H9 (cell line): Measurements from ENCODE around the gene NADK. TPM values are rescaled to one million over a fixed set of nuclear protein-coding genes. Genes with fewer than 3 reads are reported as not detected.
A peak's percentile ranks its signal among the peaks of the same experiment; 100 is the strongest.

Source experiments
- DNase-seq: peaks from one replicate; pipeline ENCODE4 v3.0.0-alpha.2; 2017
- H2AFZ ChIP-seq: one replicate; pipeline ENCODE4 v1.6.1; 2013; ENCODE audit warnings: mild to moderate bottlenecking, low read length, control low read depth, moderate library complexity
- H2AK5ac ChIP-seq: 2 replicates; pipeline ENCODE4 v1.6.1; 2013; ENCODE audit warnings: low read length, control low read depth, mixed read lengths; ENCODE audit not compliant: insufficient read length
- H2BK120ac ChIP-seq: one replicate; pipeline ENCODE4 v1.6.1; 2013; ENCODE audit warnings: low read depth, mild to moderate bottlenecking, low read length, control low read depth, inconsistent platforms; ENCODE audit not compliant: poor library complexity, severe bottlenecking
- H2BK12ac ChIP-seq: 2 replicates; pipeline ENCODE4 v1.6.1; 2013; ENCODE audit warnings: low read length, control low read depth, mixed read lengths, low read depth; ENCODE audit not compliant: insufficient read length
- H2BK15ac ChIP-seq: 2 replicates; pipeline ENCODE4 v1.6.1; 2013; ENCODE audit warnings: low read depth, low read length, control low read depth
- H2BK20ac ChIP-seq: one replicate; pipeline ENCODE4 v1.6.1; 2013; ENCODE audit warnings: low read depth, mild to moderate bottlenecking, low read length, control low read depth, inconsistent platforms; ENCODE audit not compliant: poor library complexity, severe bottlenecking
- H2BK5ac ChIP-seq: 2 replicates; pipeline ENCODE4 v1.6.1; 2013; ENCODE audit warnings: low read length, control low read depth, mixed read lengths; ENCODE audit not compliant: insufficient read length
- H3K14ac ChIP-seq: 2 replicates; pipeline ENCODE4 v1.6.1; 2013; ENCODE audit warnings: low read length, control low read depth; ENCODE audit not compliant: insufficient read depth
- H3K18ac ChIP-seq: 2 replicates; pipeline ENCODE4 v1.6.1; 2013; ENCODE audit warnings: low read depth, mild to moderate bottlenecking, mixed read lengths, low read length, control low read depth; ENCODE audit not compliant: insufficient read length
- H3K23ac ChIP-seq: 2 replicates; pipeline ENCODE4 v1.6.1; 2013; ENCODE audit warnings: low read length, control low read depth, mixed read lengths, low read depth; ENCODE audit not compliant: insufficient read length
- H3K23me2 ChIP-seq: 2 replicates; pipeline ENCODE4 v1.6.1; 2013; ENCODE audit warnings: low read depth, mild to moderate bottlenecking, mixed read lengths, low read length, control low read depth; ENCODE audit not compliant: insufficient read length, poor library complexity, severe bottlenecking
- H3K27ac ChIP-seq: 2 replicates; pipeline ENCODE4 v1.5.1; 2013; ENCODE audit warnings: low read length, control low read depth, mixed read lengths, low read depth; ENCODE audit not compliant: insufficient read length
- H3K27me3 ChIP-seq: 2 replicates; pipeline ENCODE4 v1.6.1; 2013; ENCODE audit warnings: low read length, control low read depth, inconsistent platforms; ENCODE audit not compliant: insufficient read depth
- H3K4ac ChIP-seq: 2 replicates; pipeline ENCODE4 v1.6.1; 2013; ENCODE audit warnings: low read depth, mild to moderate bottlenecking, control low read depth, inconsistent platforms, low read length, moderate library complexity
- H3K4me1 ChIP-seq: 2 replicates; pipeline ENCODE4 v1.6.1; 2013; ENCODE audit warnings: low read length, control low read depth, inconsistent platforms; ENCODE audit not compliant: insufficient read depth
- H3K4me2 ChIP-seq: 2 replicates; pipeline ENCODE4 v1.6.1; 2013; ENCODE audit warnings: low read length, control low read depth, mixed read lengths; ENCODE audit not compliant: insufficient read length, insufficient read depth
- H3K56ac ChIP-seq: 2 replicates; pipeline ENCODE4 v1.6.1; 2013; ENCODE audit warnings: low read depth, mild to moderate bottlenecking, mixed read lengths, low read length, control low read depth; ENCODE audit not compliant: insufficient read length
- H3K79me1 ChIP-seq: 2 replicates; pipeline ENCODE4 v1.6.1; 2013; ENCODE audit warnings: low read depth, mild to moderate bottlenecking, moderate library complexity, low read length, control low read depth, inconsistent platforms; ENCODE audit not compliant: insufficient read depth, poor library complexity, severe bottlenecking
- H3K79me2 ChIP-seq: 2 replicates; pipeline ENCODE4 v1.6.1; 2013; ENCODE audit warnings: low read length, control low read depth, inconsistent platforms; ENCODE audit not compliant: insufficient read depth
- H3K9ac ChIP-seq: 2 replicates; pipeline ENCODE4 v1.6.1; 2013; ENCODE audit warnings: low read length, control low read depth, mixed read lengths; ENCODE audit not compliant: insufficient read length; ENCODE audit errors: extremely low read depth
- H3K9me3 ChIP-seq: one replicate; pipeline ENCODE4 v1.6.1; 2013; ENCODE audit warnings: low read depth, low read length, inconsistent platforms; ENCODE audit not compliant: control insufficient read depth
- H3T11ph ChIP-seq: one replicate; pipeline ENCODE4 v1.6.1; 2013; ENCODE audit warnings: mild to moderate bottlenecking, low read length, control low read depth, inconsistent platforms
- H4K20me1 ChIP-seq: one replicate; pipeline ENCODE4 v1.6.1; 2013; ENCODE audit not compliant: control insufficient read depth, insufficient read length, insufficient read depth
- H4K5ac ChIP-seq: 2 replicates; pipeline ENCODE4 v1.6.1; 2013; ENCODE audit warnings: low read depth, mild to moderate bottlenecking, mixed read lengths, low read length, control low read depth; ENCODE audit not compliant: insufficient read length
- H4K8ac ChIP-seq: replicated peaks from 2 replicates; pipeline ENCODE4 v1.6.1; 2013; ENCODE audit warnings: low read length, control low read depth, mixed read lengths, low read depth; ENCODE audit not compliant: insufficient read length
- H4K91ac ChIP-seq: 2 replicates; pipeline ENCODE4 v1.6.1; 2013; ENCODE audit warnings: low read depth, mild to moderate bottlenecking, moderate library complexity, mixed read lengths, low read length, control low read depth; ENCODE audit not compliant: insufficient read length
- H3K27ac Mint-ChIP-seq, 3 experiments: 2 replicates in 2 of 3; 3 replicates in 1 of 3; pipeline ENCODE4 v1.8.0; 2020 to 2021; ENCODE audit warnings: mixed read lengths in 3 of 3, mild to moderate bottlenecking in 1 of 3, moderate library complexity in 1 of 3
- H3K27me3 Mint-ChIP-seq: 2 replicates; pipeline ENCODE4 v1.8.0; 2021; ENCODE audit warnings: low read depth, mild to moderate bottlenecking, moderate library complexity, mixed read lengths
- H3K36me3 Mint-ChIP-seq, 3 experiments: 2 replicates in 2 of 3; 3 replicates in 1 of 3; pipeline ENCODE4 v1.8.0; 2020 to 2021; ENCODE audit warnings: low read depth in 3 of 3, mixed read lengths in 3 of 3; ENCODE audit not compliant: insufficient read depth in 1 of 3
- H3K4me1 Mint-ChIP-seq, 2 experiments: 2 replicates each; pipeline ENCODE4 v1.8.0; 2020; ENCODE audit warnings: mixed read lengths in 2 of 2
- H3K4me3 Mint-ChIP-seq, 2 experiments: 2 replicates in 1 of 2; 3 replicates in 1 of 2; pipeline ENCODE4 v1.8.0; 2020 to 2021; ENCODE audit warnings: mild to moderate bottlenecking in 2 of 2, mixed read lengths in 2 of 2, moderate library complexity in 1 of 2
- H3K9me3 Mint-ChIP-seq, 2 experiments: 2 replicates in 1 of 2; 3 replicates in 1 of 2; pipeline ENCODE4 v1.8.0; 2020; ENCODE audit warnings: mild to moderate bottlenecking in 2 of 2, mixed read lengths in 2 of 2, moderate library complexity in 1 of 2
- WGBS: extraction: QIAGEN DNeasy Blood & Tissue Kit; methylation state at CpG from one replicate; pipeline ENCODE4 v1.1.7; 2013; ENCODE audit warnings: missing lambda C conversion rate, low lambda C conversion rate, mixed read lengths; ENCODE audit not compliant: insufficient read length; ENCODE audit errors: extremely low coverage; 5-methylcytosine and 5-hydroxymethylcytosine counted together
- total RNA-seq: library from RNA; stranded (reverse); gene quantifications from 2 replicates; pipeline ENCODE4 v1.2.1, GENCODE V29; 2021
- TF ChIP-seq, protein P1 (sequence below): fragments of 200-600 bp; sonication (generic); conservative IDR thresholded peaks from 3 replicates; pipeline ENCODE4 v1.8.0; 2021; ENCODE audit warnings: antibody characterized with exemption, mild to moderate bottlenecking

NADK gene
- total RNA-seq, 1 experiment from 2014 or later: 105 TPM

DNA sequence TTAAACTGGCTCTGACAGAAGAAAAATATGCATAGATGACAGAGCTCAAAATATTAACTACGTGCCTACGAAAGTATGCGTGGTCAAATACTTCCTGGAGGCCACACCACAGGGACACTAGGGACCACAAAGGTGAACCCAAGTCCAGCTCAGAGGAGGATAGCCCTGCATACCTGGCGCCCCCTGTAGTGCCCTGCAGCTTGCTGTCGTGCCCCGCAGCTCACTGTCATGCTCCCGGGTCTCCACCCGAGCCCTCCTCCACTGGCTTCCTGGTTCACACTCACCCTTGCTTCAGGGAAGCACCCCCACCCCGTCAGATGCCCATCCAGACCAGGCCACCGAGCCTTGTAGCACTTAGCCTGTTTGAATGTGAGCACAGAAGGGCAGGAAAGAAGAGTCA, 16.7 kb upstream of the NADK start:
- WGBS: no CpG with 5 or more reads among the region's 10 CpGs
- no peak overlapping the region for H3K4me3 Mint-ChIP-seq
- no peak overlapping the region for H3K27ac ChIP-seq
- no peak overlapping the region for H2AK5ac ChIP-seq
- no peaks in the 10 kb centered on the region for H3K23me2 ChIP-seq
- H3T11ph ChIP-seq: no peak overlapping the region
- no peaks in the 10 kb centered on the region for H3K79me2 ChIP-seq
- no peak overlapping the region for H3K23ac ChIP-seq
- no peak overlapping the region for H3K18ac ChIP-seq
- H2BK12ac ChIP-seq: no peak overlapping the region
- H3K27me3 ChIP-seq: no peaks in the 10 kb centered on the region
- no peak overlapping the region for H2BK120ac ChIP-seq
- H2BK15ac ChIP-seq: no peak overlapping the region
- H3K4ac ChIP-seq: no peak overlapping the region
- H3K9ac ChIP-seq: no peak overlapping the region
- no peak overlapping the region for H2BK5ac ChIP-seq
- H4K91ac ChIP-seq: no peak overlapping the region
- peaks cover 3% of the 10 kb centered on the region for H3K79me1 ChIP-seq
- H4K5ac ChIP-seq: no peak overlapping the region
- TF ChIP-seq, protein P1, sequence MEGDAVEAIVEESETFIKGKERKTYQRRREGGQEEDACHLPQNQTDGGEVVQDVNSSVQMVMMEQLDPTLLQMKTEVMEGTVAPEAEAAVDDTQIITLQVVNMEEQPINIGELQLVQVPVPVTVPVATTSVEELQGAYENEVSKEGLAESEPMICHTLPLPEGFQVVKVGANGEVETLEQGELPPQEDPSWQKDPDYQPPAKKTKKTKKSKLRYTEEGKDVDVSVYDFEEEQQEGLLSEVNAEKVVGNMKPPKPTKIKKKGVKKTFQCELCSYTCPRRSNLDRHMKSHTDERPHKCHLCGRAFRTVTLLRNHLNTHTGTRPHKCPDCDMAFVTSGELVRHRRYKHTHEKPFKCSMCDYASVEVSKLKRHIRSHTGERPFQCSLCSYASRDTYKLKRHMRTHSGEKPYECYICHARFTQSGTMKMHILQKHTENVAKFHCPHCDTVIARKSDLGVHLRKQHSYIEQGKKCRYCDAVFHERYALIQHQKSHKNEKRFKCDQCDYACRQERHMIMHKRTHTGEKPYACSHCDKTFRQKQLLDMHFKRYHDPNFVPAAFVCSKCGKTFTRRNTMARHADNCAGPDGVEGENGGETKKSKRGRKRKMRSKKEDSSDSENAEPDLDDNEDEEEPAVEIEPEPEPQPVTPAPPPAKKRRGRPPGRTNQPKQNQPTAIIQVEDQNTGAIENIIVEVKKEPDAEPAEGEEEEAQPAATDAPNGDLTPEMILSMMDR: peak; percentile 23; the same call in 2 of the 3 replicates
- no peak overlapping the region for H3K14ac ChIP-seq
- H3K36me3 Mint-ChIP-seq: peaks cover 58 to 87% (median 83%) of the 10 kb centered on the region in 3 experiments
- peak overlapping the region in 2 of 3 experiments; percentile 83 to 86; a peak in 3 of 7 replicates for H3K27ac Mint-ChIP-seq
- H3K27me3 Mint-ChIP-seq: no peaks in the 10 kb centered on the region
- no peak overlapping the region for H4K8ac ChIP-seq
- H4K20me1 ChIP-seq: no peaks in the 10 kb centered on the region
- H3K56ac ChIP-seq: no peak overlapping the region
- H2BK20ac ChIP-seq: no peak overlapping the region
- DNase-seq: peak; percentile 39
- no peaks in the 10 kb centered on the region for H3K4me1 ChIP-seq
- no peaks in the 10 kb centered on the region for H3K4me1 Mint-ChIP-seq
- no peaks in the 10 kb centered on the region for H3K9me3 Mint-ChIP-seq
- H2AFZ ChIP-seq: no peak overlapping the region
- no peaks in the 10 kb centered on the region for H3K9me3 ChIP-seq
- no peak overlapping the region for H3K4me2 ChIP-seq
